ENCODE measurements around the gene FEN1.

Gene FEN1

GRCh38 chr11:61781585-61781984 is 11.1 kb upstream of the FEN1 start:
- H3K4me3 ChIP-seq (ENCODE audit: low read depth, low read length) = no peak overlapping the region
- DNase-seq (ENCODE audit: low read depth) = no peak
- TF ChIP-seq CTCF (IDR thresholded peaks at IDR 0.05; ENCODE audit: low read depth, low read length) (no peak), MYC (IDR thresholded peaks at IDR 0.05; ENCODE audit: low read depth, low read length) (no peak), MAX (IDR thresholded peaks at IDR 0.05; ENCODE audit: low read depth, low read length) (no peak), POLR2A (IDR thresholded peaks at IDR 0.05; ENCODE audit: extremely low read depth, insufficient read length) (no peak)

DNA sequence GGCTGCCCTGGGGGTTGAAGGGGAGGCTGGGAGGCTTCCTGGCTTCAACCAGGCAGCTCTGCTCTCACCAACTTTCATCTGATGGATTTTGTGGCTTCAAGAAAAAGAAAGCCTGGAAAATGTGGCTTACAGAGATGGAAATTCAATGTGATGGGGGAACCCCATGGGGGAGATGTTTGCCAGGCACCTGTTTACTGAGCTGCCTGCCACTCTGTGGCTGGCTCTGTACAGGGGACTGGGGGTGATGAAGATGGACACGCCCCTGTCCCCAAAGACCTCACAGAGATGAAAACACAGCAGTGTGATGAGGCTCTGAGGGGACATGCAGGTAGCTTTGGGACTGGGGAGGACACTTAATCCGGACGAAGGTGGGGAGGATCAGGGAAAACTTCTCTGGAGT is 10.4 kb upstream of the FEN1 start:
- no peak for DNase-seq (ENCODE audit: low read depth)
- no peak overlapping the region for H3K4me3 ChIP-seq (ENCODE audit: low read depth, low read length)
- TF ChIP-seq POLR2A (IDR thresholded peaks at IDR 0.05; ENCODE audit: extremely low read depth, insufficient read length) (no peak), CTCF (IDR thresholded peaks at IDR 0.05; ENCODE audit: low read depth, low read length) (no peak), MYC (IDR thresholded peaks at IDR 0.05; ENCODE audit: low read depth, low read length) (no peak), MAX (IDR thresholded peaks at IDR 0.05; ENCODE audit: low read depth, low read length) (no peak)

DNA sequence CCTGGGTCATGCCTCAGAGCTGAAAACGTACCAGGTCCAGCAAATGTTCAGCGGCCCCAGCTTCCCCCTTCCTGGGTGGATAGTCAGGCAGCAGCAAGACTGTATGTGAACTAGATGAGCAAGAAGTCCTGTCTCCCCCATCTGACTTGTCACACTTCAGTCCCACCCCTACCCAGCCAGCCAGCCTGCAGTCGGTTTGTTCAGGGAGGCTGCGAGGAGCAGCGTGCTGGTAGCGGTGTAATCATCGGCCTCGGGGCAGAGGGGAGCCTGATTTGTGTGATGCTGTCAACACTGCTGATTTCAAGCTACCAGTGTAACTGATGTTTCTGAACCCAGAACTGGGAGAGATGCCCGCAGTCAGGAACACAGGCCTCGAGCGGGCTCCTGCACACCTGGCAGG is 9.9 kb upstream of the FEN1 start:
- H3K4me3 ChIP-seq (ENCODE audit: low read depth, low read length) = no peak overlapping the region
- TF ChIP-seq CTCF (IDR thresholded peaks at IDR 0.05; ENCODE audit: low read depth, low read length) (no peak), MAX (IDR thresholded peaks at IDR 0.05; ENCODE audit: low read depth, low read length) (no peak), MYC (IDR thresholded peaks at IDR 0.05; ENCODE audit: low read depth, low read length) (no peak), POLR2A (IDR thresholded peaks at IDR 0.05; ENCODE audit: extremely low read depth, insufficient read length) (no peak)
- DNase-seq (ENCODE audit: low read depth) = no peak

GRCh38 chr11:61783717-61784505 is 8.8 kb upstream of the FEN1 start:
- no peak overlapping the region for H3K4me3 ChIP-seq (ENCODE audit: low read depth, low read length)
- no peak for TF ChIP-seq MAX (IDR thresholded peaks at IDR 0.05; ENCODE audit: low read depth, low read length)
- peak; percentile 34 for DNase-seq (ENCODE audit: low read depth)

DNA sequence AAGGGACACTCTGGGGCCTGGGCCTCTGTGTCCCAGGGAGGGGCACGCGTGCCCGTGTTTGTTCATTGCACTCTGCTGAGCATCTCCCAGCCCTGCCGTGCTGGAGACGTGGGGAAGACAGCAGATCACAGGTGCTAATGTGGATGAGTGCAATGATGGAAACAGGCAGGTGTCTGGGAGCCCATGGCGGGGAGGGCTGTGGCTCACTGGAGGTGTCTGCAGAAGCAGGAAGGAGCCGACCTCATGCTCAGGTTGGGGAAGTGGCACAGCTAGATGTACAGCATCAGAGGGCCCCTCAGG is 8.3 kb upstream of the FEN1 start:
- DNase-seq (ENCODE audit: low read depth) = no peak
- H3K4me3 ChIP-seq (ENCODE audit: low read depth, low read length) = no peak overlapping the region
- no peak for TF ChIP-seq MAX (IDR thresholded peaks at IDR 0.05; ENCODE audit: low read depth, low read length)
- no peak for TF ChIP-seq MYC (IDR thresholded peaks at IDR 0.05; ENCODE audit: low read depth, low read length)
- no peak for TF ChIP-seq POLR2A (IDR thresholded peaks at IDR 0.05; ENCODE audit: extremely low read depth, insufficient read length)
- TF ChIP-seq CTCF (IDR thresholded peaks at IDR 0.05; ENCODE audit: low read depth, low read length) = no peak

GRCh38 chr11:61785837-61786402 is 6.8 kb upstream of the FEN1 start:
- no peak for TF ChIP-seq POLR2A (IDR thresholded peaks at IDR 0.05; ENCODE audit: extremely low read depth, insufficient read length)
- TF ChIP-seq MAX (IDR thresholded peaks at IDR 0.05; ENCODE audit: low read depth, low read length) = no peak
- no peak for TF ChIP-seq CTCF (IDR thresholded peaks at IDR 0.05; ENCODE audit: low read depth, low read length)
- TF ChIP-seq MYC (IDR thresholded peaks at IDR 0.05; ENCODE audit: low read depth, low read length) = no peak
- H3K4me3 ChIP-seq (ENCODE audit: low read depth, low read length) = no peak overlapping the region
- no peak for DNase-seq (ENCODE audit: low read depth)

Measured in NB4 (cell line).